Measurements from ENCODE around the gene ANO1. TPM values are rescaled to one million over a fixed set of nuclear protein-coding genes. Genes with fewer than 3 reads are reported as not detected.

Gene ANO1
- polyA plus RNA-seq, 1 donor (not counting 4 experiments of a cell fraction or from before 2014, with no cell fraction given): 45.2 TPM

DNA sequence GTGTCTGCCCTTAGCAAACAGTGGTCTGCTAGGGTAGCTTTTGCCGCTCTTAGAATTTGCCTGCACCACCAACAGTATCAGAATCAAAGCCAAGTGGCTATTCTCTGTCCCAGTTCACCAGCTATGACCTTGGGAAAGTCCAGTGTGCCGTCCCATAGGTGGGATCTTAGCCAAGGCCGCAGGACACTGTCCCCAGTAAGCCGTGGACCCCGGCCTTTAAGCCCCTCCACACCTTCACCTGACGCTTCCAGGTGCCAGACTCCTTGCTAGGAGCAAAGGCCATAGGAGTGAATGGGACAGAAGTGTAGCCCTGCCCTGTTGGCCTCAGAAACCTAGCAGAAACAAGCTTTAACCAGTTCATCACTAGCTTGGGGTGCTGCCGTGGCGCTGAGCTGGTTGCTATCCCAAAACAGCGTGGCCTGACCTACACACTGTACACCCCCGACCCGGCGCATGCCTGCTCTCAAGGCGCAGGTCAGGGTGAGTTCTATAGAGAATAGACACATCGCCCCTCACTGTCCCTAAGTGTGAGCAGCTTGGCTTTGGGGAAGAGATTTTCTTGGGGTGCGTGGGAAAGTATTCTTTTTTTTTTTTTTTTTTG, 129.5 kb downstream of the ANO1 start:
- Histone ChIP-seq H3K27me3 (ENCODE audit: control insufficient read depth, extremely low read depth, insufficient read depth, low read length) (no peaks in the 10 kb centered on the region), H3K36me3 (ENCODE audit: control insufficient read depth in 2 of 2, extremely low read depth in 1 of 2, insufficient read depth in 2 of 2, low read length in 2 of 2) (peaks cover 12 to 26% of the 10 kb centered on the region in 2 experiments), H3K79me2 (ENCODE audit: control insufficient read depth, insufficient read depth, low read length) (peaks cover 40% of the 10 kb centered on the region), H3K9me3 (ENCODE audit: control insufficient read depth, low read depth, low read length) (no peaks in the 10 kb centered on the region), H3K9ac (ENCODE audit: control insufficient read depth, extremely low read depth, insufficient read depth, low read length) (no peak overlapping the region), H3K4me3 (ENCODE audit: control insufficient read depth in 2 of 3, extremely low read depth in 1 of 3, insufficient read depth in 2 of 3, low read depth in 1 of 3, low read length in 3 of 3) (no peak overlapping the region), H3K4me2 (ENCODE audit: control insufficient read depth, extremely low read depth, insufficient read depth, low read depth, low read length) (no peak overlapping the region), H3K9me1 (ENCODE audit: control insufficient read depth, extremely low read depth, insufficient read depth, low read length) (peaks cover 4% of the 10 kb centered on the region), H2AFZ (ENCODE audit: control insufficient read depth, low read length) (no peak overlapping the region), H3K4me1 (ENCODE audit: control insufficient read depth, extremely low read depth, insufficient read depth, low read length) (peaks cover 15% of the 10 kb centered on the region), H4K20me1 (ENCODE audit: control insufficient read depth, extremely low read depth, insufficient read depth, low read length) (peaks cover 23% of the 10 kb centered on the region), H3K27ac (ENCODE audit: control insufficient read depth, insufficient read depth, low read length) (no peak overlapping the region)
- no peak for DNase-seq (ENCODE audit: low read depth, low spot score)
- no peak for FAIRE-seq
- TF ChIP-seq EZH2 (IDR thresholded peaks at IDR 0.05; ENCODE audit: low read length) (no peak), CTCF (optimal IDR thresholded peaks at IDR 0.05 in 1 of 3, IDR thresholded peaks at IDR 0.05 in 1 of 3, conservative IDR thresholded peaks at IDR 0.05 in 1 of 3; ENCODE audit: extremely low read depth in 1 of 3, insufficient read depth in 2 of 3, low read length in 3 of 3) (no peak)
- dilution Hi-C loops (cut with MboI; ENCODE audit: extremely low pct_ligation_motif_present, low sequenced_read_pairs): no loop called here

GRCh38 chr11:70209391-70209912, 131.3 kb downstream of the ANO1 start:
- H3K27ac ChIP-seq (ENCODE audit: control insufficient read depth, insufficient read depth, low read length): no peak overlapping the region
- H3K4me1 ChIP-seq (ENCODE audit: control insufficient read depth, extremely low read depth, insufficient read depth, low read length): peaks cover 11% of the 10 kb centered on the region
- no peak for DNase-seq (ENCODE audit: low read depth, low spot score)
- no peaks in the 10 kb centered on the region for H3K9me3 ChIP-seq (ENCODE audit: control insufficient read depth, low read depth, low read length)
- peaks cover 4% of the 10 kb centered on the region for H3K9me1 ChIP-seq (ENCODE audit: control insufficient read depth, extremely low read depth, insufficient read depth, low read length)
- no peaks in the 10 kb centered on the region for H3K27me3 ChIP-seq (ENCODE audit: control insufficient read depth, extremely low read depth, insufficient read depth, low read length)
- H2AFZ ChIP-seq (ENCODE audit: control insufficient read depth, low read length): no peak overlapping the region
- H4K20me1 ChIP-seq (ENCODE audit: control insufficient read depth, extremely low read depth, insufficient read depth, low read length): peaks cover 23% of the 10 kb centered on the region
- H3K4me3 ChIP-seq (ENCODE audit: control insufficient read depth in 2 of 3, extremely low read depth in 1 of 3, insufficient read depth in 2 of 3, low read depth in 1 of 3, low read length in 3 of 3): no peak overlapping the region
- H3K4me2 ChIP-seq (ENCODE audit: control insufficient read depth, extremely low read depth, insufficient read depth, low read depth, low read length): no peak overlapping the region
- TF ChIP-seq EZH2 (IDR thresholded peaks at IDR 0.05; ENCODE audit: low read length): no peak
- dilution Hi-C loops (cut with MboI; ENCODE audit: extremely low pct_ligation_motif_present, low sequenced_read_pairs): no loop called here
- peaks cover 34% of the 10 kb centered on the region for H3K79me2 ChIP-seq (ENCODE audit: control insufficient read depth, insufficient read depth, low read length)
- no peak overlapping the region for H3K9ac ChIP-seq (ENCODE audit: control insufficient read depth, extremely low read depth, insufficient read depth, low read length)
- FAIRE-seq: no peak
- peaks cover 12 to 26% of the 10 kb centered on the region in 2 experiments for H3K36me3 ChIP-seq (ENCODE audit: control insufficient read depth in 2 of 2, extremely low read depth in 1 of 2, insufficient read depth in 2 of 2, low read length in 2 of 2)

Data from keratinocyte (primary cell).